ENCODE measurements around the gene COL10A1. TPM values are rescaled to one million over a fixed set of nuclear protein-coding genes. Genes with fewer than 3 reads are reported as not detected.

COL10A1 gene
- total and polyA plus RNA-seq, 10 of the 15 experiments (the other 5 are each of a cell fraction or from before 2014, with no cell fraction given): 0.02 to 0.33 (median 0.06) TPM; not detected in 5

GRCh38 chr6:116156405-116157326, 30.7 kb upstream of the COL10A1 start:
- Histone ChIP-seq H3K4me1 (ENCODE audit: control insufficient read depth, insufficient read depth, low read length) (no peaks in the 10 kb centered on the region), H3K9ac (ENCODE audit: control insufficient read depth, insufficient read depth, low read length) (no peak overlapping the region), H3K79me2 (ENCODE audit: control insufficient read depth, insufficient read depth, low read length) (no peaks in the 10 kb centered on the region), H3K27ac (ENCODE audit: control insufficient read depth, insufficient read depth) (no peak overlapping the region), H3K9me3 (replicated peaks; ENCODE audit: control insufficient read depth, insufficient read depth, low read length) (no peaks in the 10 kb centered on the region; the same call in 2 of the 3 replicates), H2AFZ (ENCODE audit: control insufficient read depth, low read depth, low read length) (no peak overlapping the region), H3K4me3 (no peak overlapping the region), H3K4me2 (ENCODE audit: control insufficient read depth, insufficient read depth) (no peak overlapping the region), H4K20me1 (ENCODE audit: control insufficient read depth, insufficient read depth) (no peaks in the 10 kb centered on the region), H3K27me3 (replicated peaks in 1 of 2; ENCODE audit: control insufficient read depth in 2 of 2, insufficient read depth in 2 of 2, low read length in 1 of 2) (no peaks in the 10 kb centered on the region), H3K36me3 (ENCODE audit: control insufficient read depth in 2 of 2, insufficient read depth in 2 of 2, low read length in 1 of 2) (no peaks in the 10 kb centered on the region)
- in situ Hi-C loops (cut with MboI) (no loop called here), intact Hi-C loops (cut with micrococcal nuclease; ENCODE audit: unreplicated experiment) (no loop called here)
- BruUV-seq (replicated peaks): no TSS peak
- SMC1A ChIA-PET (ENCODE audit: uncharacterized antibody, unreplicated experiment): interaction anchor here (1.8 kb wide), 1 partner anchor 9 kb away, joined by 4 read pairs; no protein-coding TSS in a partner anchor
- RAD21 ChIA-PET (ENCODE audit: unreplicated experiment): interaction anchor here (1.2 kb wide), 1 partner anchor 148 kb away, joined by 3 read pairs; no protein-coding TSS in a partner anchor
- TF ChIP-seq CHD4 (IDR thresholded peaks at IDR 0.05) (no peak), LARP7 (IDR thresholded peaks at IDR 0.05) (no peak), WRNIP1 (IDR thresholded peaks at IDR 0.05; ENCODE audit: borderline replicate concordance, low read depth, low read length) (no peak), SP1 (IDR thresholded peaks at IDR 0.05; ENCODE audit: low read depth, low read length) (no peak), CEBPZ (IDR thresholded peaks at IDR 0.05; ENCODE audit: low read depth, low read length) (no peak), ETV6 (conservative IDR thresholded peaks at IDR 0.05 in 1 of 2, IDR thresholded peaks at IDR 0.05 in 1 of 2; ENCODE audit: borderline replicate concordance in 1 of 2, low read depth in 1 of 2) (no peak), SMAD5 (IDR thresholded peaks at IDR 0.05; ENCODE audit: low read depth) (no peak), EP300 (IDR thresholded peaks at IDR 0.05; ENCODE audit: borderline replicate concordance in 1 of 2, control insufficient read depth in 1 of 2, low read depth in 2 of 2, low read length in 2 of 2) (no peak), SMARCA5 (IDR thresholded peaks at IDR 0.05) (no peak), ATF2 (IDR thresholded peaks at IDR 0.05; ENCODE audit: low read length) (no peak), CTCF (IDR thresholded peaks at IDR 0.05 in 2 of 3, conservative IDR thresholded peaks at IDR 0.05 in 1 of 3; ENCODE audit: control insufficient read depth in 2 of 3, extremely low read depth in 1 of 3, insufficient read depth in 1 of 3, low read depth in 3 of 3, low read length in 3 of 3) (no peak), HDGF (IDR thresholded peaks at IDR 0.05) (no peak), CHD2 (IDR thresholded peaks at IDR 0.05; ENCODE audit: borderline replicate concordance, low read depth, low read length) (no peak), RELA (IDR thresholded peaks at IDR 0.05; ENCODE audit: borderline replicate concordance, partially characterized antibody) (no peak), ZNF274 (IDR thresholded peaks at IDR 0.05; ENCODE audit: insufficient read depth, insufficient read length) (no peak)
- CTCF ChIA-PET: interaction anchor here (0.7 to 2.2 kb wide), 2 partner anchors 44 to 1223 kb away, joined by 3 to 10 read pairs; no protein-coding TSS in a partner anchor
- no peak for ATAC-seq
- DNase-seq (ENCODE audit: low read depth, low spot score): no peak
- POLR2A ChIA-PET: no interaction called here
- no peak for FAIRE-seq
- 90% methylated on average over 7 of the region's 7 CpGs for WGBS (ENCODE audit: insufficient coverage, insufficient replicate concordance, low lambda C conversion rate, missing lambda C conversion rate)
